ENCODE results near the gene XRCC1. TPM values are rescaled to one million over a fixed set of nuclear protein-coding genes. Genes with fewer than 3 reads are reported as not detected.
A peak's percentile ranks its signal among the peaks of the same experiment; 100 is the strongest.

Gene XRCC1
- total and polyA plus RNA-seq, 9 of the 15 experiments (the other 6 are each of a cell fraction or from before 2014, with no cell fraction given) = 1.5 to 36.9 (median 24.9) TPM

- Histone ChIP-seq H3K27me3 (ENCODE audit: control insufficient read depth in 2 of 2, insufficient read depth in 2 of 2, low read length in 2 of 2) (no peaks in the 10 kb centered on the region), H3K36me3 (ENCODE audit: control insufficient read depth, insufficient read depth, low read length) (peaks cover 3% of the 10 kb centered on the region; the same call in 1 of the 3 replicates), H4K20me1 (replicated peaks; ENCODE audit: control insufficient read depth, insufficient read depth, low read length) (no peaks in the 10 kb centered on the region), H3K9me3 (replicated peaks; ENCODE audit: control insufficient read depth, insufficient read depth, low read depth, low read length) (no peaks in the 10 kb centered on the region), H3K27ac (ENCODE audit: extremely low read depth, low read depth, low read length) (no peak overlapping the region), H3K4me2 (ENCODE audit: insufficient read depth, low read length) (no peak overlapping the region), H3K9me1 (ENCODE audit: control insufficient read depth, insufficient read depth, low read length) (no peaks in the 10 kb centered on the region), H3K4me1 (replicated peaks in 1 of 2; ENCODE audit: control insufficient read depth in 2 of 2, insufficient read depth in 2 of 2, low read length in 2 of 2) (peaks cover 8 to 13% of the 10 kb centered on the region in 2 experiments; a peak in 4 of 5 replicates), H2AFZ (ENCODE audit: low read depth, low read length) (no peak overlapping the region), H3K9ac (ENCODE audit: insufficient read depth in 1 of 2, low read depth in 2 of 2, low read length in 2 of 2) (0 out of 4 replicates have a peak overlapping the region, but pooled peaks of 1 of the 2 experiments have one; percentile 7), H3K4me3 (no peak overlapping the region), H3K79me2 (ENCODE audit: control insufficient read depth, insufficient read depth, low read length) (no peaks in the 10 kb centered on the region)
- no TSS peak for BruUV-seq (replicated peaks)
- ChIA-PET POLR2A (interaction anchor here (0.6 to 0.7 kb wide), 2 partner anchors 35 to 201 kb away, joined by 3 to 4 read pairs; partner anchors contain the start of gene ZNF575), CTCF (ENCODE audit: low intra/inter-chr PET ratio) (no interaction called here)
- FAIRE-seq (no peak), ATAC-seq (no peak), DNase-seq (ENCODE audit: extremely low read depth in 1 of 4, low spot score in 3 of 4) (no peak)
- intact Hi-C loops (cut with micrococcal nuclease) = no loop called here
- TF ChIP-seq PPARD (CRISPR knock-in tag; IDR thresholded peaks at IDR 0.05) (no peak), EGR1 (conservative IDR thresholded peaks at IDR 0.05) (no peak), ZNF512 (tag; IDR thresholded peaks at IDR 0.05) (peak; percentile 48; the same call in 1 of the 2 replicates)
- 54% methylated on average over 4 of the region's 5 CpGs for WGBS (ENCODE audit: insufficient coverage, low coverage, missing lambda C conversion rate)
- in situ Hi-C loops (cut with MboI) = no loop called here
These were observed 77.0 kb downstream of the XRCC1 start for GRCh38 chr19:43498233-43498842.

DNA sequence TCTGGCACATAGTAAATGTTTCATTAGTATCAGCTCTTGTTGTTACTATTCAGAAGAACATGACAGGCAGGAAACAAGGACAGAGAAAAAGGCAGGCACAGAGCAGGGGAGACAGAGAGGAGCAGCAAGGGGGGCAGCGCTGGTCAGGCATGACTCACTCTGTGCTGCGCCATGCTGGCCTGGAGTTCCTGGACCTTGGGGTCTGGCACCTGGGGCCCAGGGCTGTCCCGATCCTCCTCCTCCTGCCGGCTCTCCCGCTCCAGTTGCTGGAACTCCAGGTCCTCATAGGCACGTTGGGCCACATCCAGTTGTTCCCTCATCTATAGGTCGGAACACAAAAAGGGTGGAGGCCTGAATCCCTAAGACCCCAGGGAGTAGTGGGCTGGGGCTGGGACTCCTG lies 78.4 kb downstream of the XRCC1 start:
- H4K20me1 ChIP-seq (replicated peaks; ENCODE audit: control insufficient read depth, insufficient read depth, low read length) = no peaks in the 10 kb centered on the region
- no peaks in the 10 kb centered on the region for H3K27me3 ChIP-seq (ENCODE audit: control insufficient read depth in 2 of 2, insufficient read depth in 2 of 2, low read length in 2 of 2)
- DNase-seq (ENCODE audit: extremely low read depth in 1 of 4, low spot score in 3 of 4) (no peak), ATAC-seq (no peak), FAIRE-seq (no peak)
- no peaks in the 10 kb centered on the region for H3K9me3 ChIP-seq (replicated peaks; ENCODE audit: control insufficient read depth, insufficient read depth, low read depth, low read length)
- intact Hi-C loops (cut with micrococcal nuclease) = no loop called here
- H3K27ac ChIP-seq (ENCODE audit: extremely low read depth, low read depth, low read length) = no peak overlapping the region
- BruUV-seq (replicated peaks) = no TSS peak
- WGBS (ENCODE audit: insufficient coverage, low coverage, missing lambda C conversion rate) = 80% methylated on average over 7 of the region's 7 CpGs
- H3K9ac ChIP-seq (ENCODE audit: insufficient read depth in 1 of 2, low read depth in 2 of 2, low read length in 2 of 2) = no peak overlapping the region
- POLR2A ChIA-PET = no interaction called here
- H3K4me2 ChIP-seq (ENCODE audit: insufficient read depth, low read length) = no peak overlapping the region
- H3K36me3 ChIP-seq (ENCODE audit: control insufficient read depth, insufficient read depth, low read length) = peaks cover 3% of the 10 kb centered on the region; the same call in 1 of the 3 replicates
- H3K9me1 ChIP-seq (ENCODE audit: control insufficient read depth, insufficient read depth, low read length) = no peaks in the 10 kb centered on the region
- in situ Hi-C loops (cut with MboI) = no loop called here
- no peak overlapping the region for H2AFZ ChIP-seq (ENCODE audit: low read depth, low read length)
- H3K4me1 ChIP-seq (replicated peaks in 1 of 2; ENCODE audit: control insufficient read depth in 2 of 2, insufficient read depth in 2 of 2, low read length in 2 of 2) = peaks cover 0 to 6% of the 10 kb centered on the region in 2 experiments; a peak in 2 of 5 replicates
- CTCF ChIA-PET (ENCODE audit: low intra/inter-chr PET ratio) = no interaction called here
- H3K79me2 ChIP-seq (ENCODE audit: control insufficient read depth, insufficient read depth, low read length) = no peaks in the 10 kb centered on the region
- H3K4me3 ChIP-seq = no peak overlapping the region
- TF ChIP-seq IRF2 (CRISPR knock-in tag; IDR thresholded peaks at IDR 0.05) (no peak), ZNF23 (CRISPR knock-in tag; IDR thresholded peaks at IDR 0.05) (no peak), BCL6 (CRISPR knock-in tag; IDR thresholded peaks at IDR 0.05) (no peak), ELF1 (tag; IDR thresholded peaks at IDR 0.05) (no peak), RBM17 (IDR thresholded peaks at IDR 0.05; ENCODE audit: borderline replicate concordance, low read depth, low read length) (no peak), RREB1 (CRISPR knock-in tag; IDR thresholded peaks at IDR 0.05) (no peak)
